NCI-H1417 treated with DMSO at 0.1 percent for 48 hours (cell line): ENCODE measurements around the gene FYN.

Experiments used
- DNase-seq: peaks from one replicate; lab custom pipeline; 2025; lab: John Stamatoyannopoulos, UW

FYN gene

GRCh38 chr6:111707773-111708172, 165.5 kb downstream of the FYN start:
- DNase-seq: no peak

GRCh38 chr6:111706841-111707391, 166.3 kb downstream of the FYN start:
- no peak for DNase-seq

- no peak for DNase-seq
These were observed 169.5 kb downstream of the FYN start for GRCh38 chr6:111703723-111704122.

- no peak for DNase-seq
These were observed 171.0 kb downstream of the FYN start for GRCh38 chr6:111702268-111702667.

- DNase-seq: no peak
These were observed 172.1 kb downstream of the FYN start for GRCh38 chr6:111701146-111701545.

GRCh38 chr6:111700135-111700690, 173.0 kb downstream of the FYN start:
- no peak for DNase-seq

- DNase-seq: no peak
These were observed 174.1 kb downstream of the FYN start for GRCh38 chr6:111699123-111699522.

GRCh38 chr6:111696814-111697213, 176.4 kb downstream of the FYN start:
- DNase-seq: no peak

GRCh38 chr6:111692327-111693164, 180.7 kb downstream of the FYN start:
- DNase-seq: no peak

- DNase-seq: no peak
These were observed 181.7 kb downstream of the FYN start for GRCh38 chr6:111691345-111692225.

GRCh38 chr6:111689946-111690345, 183.3 kb downstream of the FYN start:
- DNase-seq: no peak

- no peak for DNase-seq
These were observed 183.8 kb downstream of the FYN start for GRCh38 chr6:111689419-111689818.

GRCh38 chr6:111688331-111688730, 184.9 kb downstream of the FYN start:
- no peak for DNase-seq

- no peak for DNase-seq
These were observed 185.6 kb downstream of the FYN start for GRCh38 chr6:111687652-111688051.

- no peak for DNase-seq
These were observed 186.4 kb downstream of the FYN start for GRCh38 chr6:111686932-111687266.

- no peak for DNase-seq
These were observed 186.9 kb downstream of the FYN start for GRCh38 chr6:111686249-111686931.

GRCh38 chr6:111685526-111685925, 187.7 kb downstream of the FYN start:
- no peak for DNase-seq

- no peak for DNase-seq
These were observed 188.2 kb downstream of the FYN start for GRCh38 chr6:111685058-111685457.

GRCh38 chr6:111683749-111684267, 189.4 kb downstream of the FYN start:
- no peak for DNase-seq

- no peak for DNase-seq
These were observed 190.1 kb downstream of the FYN start for GRCh38 chr6:111683157-111683556.

GRCh38 chr6:111681860-111682259, 191.4 kb downstream of the FYN start:
- DNase-seq: no peak
